OCI-M1 (cell line): ENCODE measurements around the gene SYT7.
"Not testable (repeated sequence)": the region's sequence is repeated elsewhere in the genome, so short reads cannot be mapped to it uniquely, and the experiment has no call there.

Experiments used
- DNase-seq: peaks from one replicate; lab custom pipeline; 2025; lab: John Stamatoyannopoulos, UW

SYT7 gene

DNA sequence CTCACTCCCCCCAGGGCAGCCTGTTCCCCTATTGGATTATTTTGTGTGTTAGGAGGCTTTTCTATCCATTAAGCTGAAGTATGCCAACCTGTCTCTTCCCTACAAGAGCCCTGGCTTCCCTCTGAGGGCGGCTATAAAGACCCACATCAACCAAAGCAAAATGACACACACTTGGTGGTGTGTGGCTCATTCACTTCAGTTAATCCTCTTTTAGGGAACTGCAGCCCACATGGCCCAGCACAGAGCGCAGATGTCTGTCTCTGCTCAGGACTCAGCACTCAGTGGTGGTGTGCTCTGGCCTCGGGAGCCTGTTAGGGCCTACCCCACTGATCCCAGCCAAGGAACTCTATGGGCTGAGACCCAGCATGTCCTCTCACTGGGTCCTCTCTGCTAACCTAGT, 104.5 kb downstream of the SYT7 start:
- no peak for DNase-seq

DNA sequence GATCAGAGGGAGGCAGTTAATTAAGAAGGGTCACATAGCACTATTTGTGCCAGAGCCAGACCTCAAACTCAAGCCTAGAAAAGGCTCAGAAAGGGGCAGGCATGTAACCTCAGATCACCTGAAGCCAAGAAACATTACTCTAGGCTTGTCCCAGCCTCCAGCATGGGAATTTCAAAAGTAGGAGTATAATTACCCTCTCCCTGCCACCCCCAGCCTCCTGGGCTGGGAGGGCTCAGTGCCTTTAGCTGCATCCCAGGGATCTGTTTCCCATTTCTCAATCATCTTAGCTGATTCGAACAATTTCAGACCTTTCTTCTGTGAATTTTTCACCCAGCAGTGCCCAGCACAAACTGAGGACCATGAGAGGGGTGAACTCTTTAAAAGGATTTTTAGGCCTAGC, 105.4 kb downstream of the SYT7 start:
- no peak for DNase-seq

DNA sequence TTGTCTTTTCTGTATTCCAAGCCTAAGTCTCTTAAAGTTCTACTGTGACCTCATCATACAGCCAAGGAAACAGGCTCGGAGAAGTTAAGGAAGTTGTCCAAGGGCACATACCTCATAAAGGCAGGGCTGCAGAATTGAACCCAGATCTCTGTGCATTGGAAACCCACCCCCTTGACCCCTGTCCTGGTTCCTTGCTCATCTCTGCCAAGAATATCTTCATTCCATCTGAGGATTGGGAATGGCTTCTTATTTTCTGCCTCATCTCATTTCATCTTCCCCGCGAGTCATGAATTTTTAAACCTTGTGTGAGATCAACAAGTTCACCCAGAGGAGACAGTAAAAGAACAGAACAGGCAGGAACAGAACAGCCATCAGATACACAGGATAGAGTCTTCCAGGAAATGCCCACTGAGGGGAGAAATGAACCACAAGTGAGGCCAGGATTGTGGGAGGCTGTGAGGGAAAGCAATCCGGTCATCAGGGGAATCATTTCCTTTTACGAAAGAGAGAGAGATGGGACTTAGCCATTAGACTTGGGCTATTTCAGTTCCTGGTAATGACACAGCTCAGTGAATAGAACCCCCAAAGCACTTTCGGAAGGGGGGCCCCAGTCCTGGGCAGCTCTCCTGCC, 106.7 kb downstream of the SYT7 start:
- DNase-seq, result no peak

DNA sequence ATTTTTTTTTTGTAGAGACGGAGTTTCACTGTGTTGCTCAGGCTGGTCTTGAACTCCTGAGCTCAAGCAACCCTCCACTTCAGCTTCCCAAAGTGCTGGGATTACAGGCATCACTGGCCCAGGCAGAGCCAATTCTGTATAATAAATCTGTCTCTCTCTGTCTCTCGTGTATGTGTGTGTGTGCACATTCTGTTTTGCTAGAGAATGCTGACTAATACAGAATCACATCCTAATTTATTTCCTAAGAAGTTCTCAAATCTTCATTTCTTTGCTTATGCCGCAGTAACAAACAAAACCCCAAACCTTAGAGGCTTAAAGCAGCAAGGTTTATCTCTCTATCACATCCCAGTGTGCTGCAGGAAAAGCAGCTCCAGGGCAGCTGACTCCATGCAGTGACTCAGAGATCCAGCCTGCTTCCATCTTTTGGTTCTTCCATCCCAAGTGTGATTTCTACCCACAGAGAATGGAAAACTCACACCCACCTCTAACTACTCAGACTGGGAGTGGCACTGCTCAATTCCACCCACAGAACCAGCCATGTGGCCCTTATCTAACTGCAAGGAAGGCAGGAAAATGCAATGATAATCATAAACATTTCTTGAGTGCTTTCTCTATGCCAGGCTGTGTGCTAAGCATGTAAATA, 107.4 kb downstream of the SYT7 start:
- peak; percentile 7 for DNase-seq

DNA sequence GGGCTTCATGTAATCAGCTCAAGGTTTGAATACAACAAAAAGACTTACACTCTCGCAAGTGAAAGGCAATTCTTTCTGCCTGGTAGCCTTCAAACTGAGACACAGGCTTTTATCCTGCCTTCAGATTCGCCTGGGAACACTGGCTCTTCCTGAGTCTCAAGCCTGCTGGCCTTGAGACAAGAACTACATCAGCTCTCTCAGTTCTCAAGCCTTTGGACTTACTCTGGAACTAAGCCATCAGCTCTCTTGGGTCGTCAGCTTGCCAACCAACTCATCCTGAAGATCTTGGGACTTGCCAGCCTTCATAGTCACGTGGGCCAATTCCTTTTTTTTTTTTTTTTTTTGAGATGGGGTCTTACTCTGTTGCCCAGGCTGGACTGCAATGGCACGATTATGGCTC, 108.0 kb downstream of the SYT7 start:
- DNase-seq, result no peak

DNA sequence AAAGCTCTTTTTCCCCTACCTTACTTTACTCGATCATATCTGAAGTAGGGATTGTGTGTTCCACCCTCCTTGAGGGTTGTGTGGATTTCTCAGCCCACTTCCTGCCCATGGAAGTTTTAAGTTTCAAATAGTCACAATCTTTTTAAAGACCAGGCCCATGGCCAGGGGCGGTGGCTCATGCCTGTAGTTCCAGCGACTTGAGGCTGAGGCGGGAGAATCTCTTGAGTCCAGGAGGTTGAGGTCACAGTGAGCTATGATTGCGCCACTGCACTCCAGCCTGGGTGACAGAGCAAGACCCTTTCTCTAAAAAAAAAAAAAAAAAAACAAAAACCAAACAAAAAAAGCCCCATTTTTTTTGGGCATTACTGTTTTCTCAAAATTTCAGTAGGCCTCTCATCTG, 108.6 kb downstream of the SYT7 start:
- no peak for DNase-seq

DNA sequence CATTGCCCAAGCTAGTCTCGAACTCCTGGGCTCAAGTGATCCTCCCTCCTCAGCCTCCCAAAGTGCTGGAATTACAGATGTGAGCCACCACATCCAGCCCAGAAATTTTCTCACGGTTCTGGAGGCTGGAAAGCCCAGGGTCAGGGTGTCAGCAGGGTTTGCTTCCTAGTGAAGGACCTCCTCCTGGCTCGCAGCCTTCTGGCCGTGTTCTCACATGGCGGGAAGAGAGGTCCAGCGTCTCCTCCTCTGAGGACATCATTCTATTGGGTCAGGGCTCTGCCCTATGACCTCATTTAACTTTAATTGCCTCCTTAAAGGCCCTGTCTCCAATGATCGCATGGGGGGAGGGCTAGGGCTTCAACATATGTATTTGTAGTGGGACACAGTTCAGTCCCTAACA, 112.9 kb downstream of the SYT7 start:
- DNase-seq, result no peak

DNA sequence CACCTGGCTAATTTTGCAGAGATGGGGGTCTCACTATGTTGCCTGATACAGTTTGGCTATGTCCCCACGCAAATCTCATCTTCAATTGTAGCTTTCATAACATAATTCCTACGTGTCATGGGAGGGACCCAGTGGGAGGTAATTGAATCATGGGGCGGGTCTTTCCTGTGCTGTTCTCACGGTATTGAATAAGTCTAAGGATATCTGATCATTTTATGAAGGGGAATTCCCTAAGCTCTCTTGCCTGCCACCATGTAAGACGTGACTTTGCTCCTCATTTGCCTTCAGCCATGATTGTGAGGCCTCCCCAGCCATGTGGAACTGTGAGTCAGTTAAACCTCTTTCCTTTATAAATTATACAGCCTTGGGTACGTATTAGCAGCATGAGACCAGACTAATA, 113.3 kb downstream of the SYT7 start:
- DNase-seq, result not testable (repeated sequence)
